OCI-LY7 (cell line): Measurements from ENCODE around the gene CEP295NL.

ENCODE experiments used
- CTCF ChIP-seq: fragments of 200-600 bp; sonication (generic); conservative IDR thresholded peaks from 2 replicates; pipeline ENCODE4 v1.5.1; 2014; ENCODE audit warnings: mild to moderate bottlenecking, antibody characterized with exemption, low read length, moderate library complexity, mixed read lengths
- EZH2phosphoT487 ChIP-seq: fragments of 200-600 bp; sonication (generic); IDR thresholded peaks from 2 replicates; pipeline ENCODE4 v1.6.1; 2018; ENCODE audit warnings: low read depth, borderline replicate concordance, mild to moderate bottlenecking, mixed run types, antibody characterized with exemption, low read length, moderate library complexity, mixed read lengths

GRCh38 chr17:78933025-78933958 is 30.3 kb upstream of the CEP295NL start:
- no peak for TF ChIP-seq CTCF
- no peak for TF ChIP-seq EZH2phosphoT487
